ENCODE measurements around the gene SYT9. TPM values are rescaled to one million over a fixed set of nuclear protein-coding genes. Genes with fewer than 3 reads are reported as not detected.

Gene SYT9
- total and polyA plus RNA-seq, 2 of the 4 experiments (the other 2 are of a cell fraction), result not detected

DNA sequence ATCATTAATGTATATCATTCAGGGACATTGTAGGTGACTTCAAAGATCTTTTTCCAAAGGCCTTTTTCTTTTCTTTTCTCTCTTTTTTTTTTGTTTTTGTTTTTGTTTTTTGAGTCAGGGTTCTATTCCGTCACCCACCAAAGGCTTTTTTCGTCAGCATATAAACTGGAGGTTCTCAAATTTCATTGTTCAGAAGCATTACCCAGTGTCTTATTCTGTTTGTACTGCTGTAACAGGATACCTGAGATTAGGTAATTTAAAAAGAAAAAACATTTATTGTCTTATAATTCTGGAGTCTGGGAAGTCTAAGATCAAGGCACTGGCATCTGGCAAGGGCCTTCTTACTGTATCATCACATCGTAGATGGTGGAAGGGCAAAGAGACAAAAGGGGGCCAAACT lies 6.4 kb upstream of the SYT9 start:
- ATAC-seq (ENCODE audit: low read depth), result no peak
- no peak overlapping the region for H3K27ac ChIP-seq (ENCODE audit: insufficient read depth, low read length)
- no peak overlapping the region for H4K91ac ChIP-seq (ENCODE audit: insufficient read depth, low read depth, low read length)
- no peaks in the 10 kb centered on the region for H3K27me3 ChIP-seq (ENCODE audit: control insufficient read depth, insufficient read depth, low read length)
- H2BK120ac ChIP-seq (ENCODE audit: low read depth, low read length), result no peak overlapping the region
- POLR2A ChIA-PET (ENCODE audit: unreplicated experiment), result no interaction called here
- no peaks in the 10 kb centered on the region for H3K4me1 ChIP-seq (ENCODE audit: control insufficient read depth, insufficient read depth, low read length)
- H4K8ac ChIP-seq (ENCODE audit: low read depth in 2 of 2, low read length in 2 of 2), result no peak overlapping the region
- BruUV-seq (replicated peaks), result no TSS peak
- WGBS, 2 experiments (ENCODE audit: extremely low coverage in 2 of 2, insufficient read length in 1 of 2), result no CpG with 5 or more reads among the region's 3 CpGs
- H2AK5ac ChIP-seq (ENCODE audit: low read depth, low read length), result no peak overlapping the region
- no peaks in the 10 kb centered on the region for H3K9me3 ChIP-seq (ENCODE audit: control insufficient read depth, insufficient read depth, low read length)
- TF ChIP-seq FOS (IDR thresholded peaks at IDR 0.05; ENCODE audit: low read depth, low read length) (no peak), SMC3 (IDR thresholded peaks at IDR 0.05; ENCODE audit: low read depth, low read length) (no peak), NFE2L2 (IDR thresholded peaks at IDR 0.05; ENCODE audit: low read depth, low read length) (no peak)
- no peaks in the 10 kb centered on the region for H3K36me3 ChIP-seq (ENCODE audit: control insufficient read depth, insufficient read depth, low read length)
- no peaks in the 10 kb centered on the region for H3K79me1 ChIP-seq (ENCODE audit: low read depth in 1 of 2, low read length in 2 of 2)
- no peak overlapping the region for H2BK15ac ChIP-seq (ENCODE audit: low read depth, low read length)
- no peak overlapping the region for H4K5ac ChIP-seq (ENCODE audit: low read depth, low read length)
- H2BK20ac ChIP-seq (ENCODE audit: low read depth, low read length), result no peak overlapping the region
- H3K4ac ChIP-seq (ENCODE audit: low read depth, low read length), result no peak overlapping the region
- no peak overlapping the region for H3K9ac ChIP-seq (ENCODE audit: low read depth, low read length)
- no peak overlapping the region for H3K14ac ChIP-seq (replicated peaks; ENCODE audit: low read depth, low read length)
- H3K23ac ChIP-seq (ENCODE audit: low read depth, low read length), result no peak overlapping the region
- dilution Hi-C loops (cut with HindIII; ENCODE audit: low sequenced_read_pairs, unreplicated experiment) (no loop called here), in situ Hi-C loops (cut with MboI; ENCODE audit: low sequenced_read_pairs) (no loop called here), intact Hi-C loops (cut with micrococcal nuclease) (no loop called here)
- H2AFZ ChIP-seq (replicated peaks; ENCODE audit: low read length, poor library complexity), result no peak overlapping the region
- no peak for DNase-seq
- no peaks in the 10 kb centered on the region for H3K9me1 ChIP-seq (ENCODE audit: insufficient read depth, low read length)
- no peaks in the 10 kb centered on the region for H4K20me1 ChIP-seq (ENCODE audit: insufficient read depth, low read length)
- CTCF ChIA-PET, result no interaction called here
- no peak overlapping the region for H3K18ac ChIP-seq (ENCODE audit: low read depth, low read length)
- H3K4me2 ChIP-seq (ENCODE audit: low read depth, low read length), result no peak overlapping the region
- H3K56ac ChIP-seq (ENCODE audit: extremely low read depth, insufficient read depth, low read length), result no peak overlapping the region
- H3K4me3 ChIP-seq (ENCODE audit: insufficient read depth, low read depth, low read length), result no peak overlapping the region
- no peak overlapping the region for H2AK9ac ChIP-seq (replicated peaks; ENCODE audit: low read depth, low read length, poor library complexity)
- no peak overlapping the region for H2BK5ac ChIP-seq (ENCODE audit: low read depth, low read length, poor library complexity, severe bottlenecking)
